Activated CD4-positive, alpha-beta memory T cell treated with anti-CD3 and anti-CD28 coated beads, Interleukin-2, amount 10 ng/mL, durations not matched to agents 7 days and 5 days (primary cell): ENCODE results near the gene CYP46A1. TPM values are rescaled to one million over a fixed set of nuclear protein-coding genes. Genes with fewer than 3 reads are reported as not detected.

ENCODE experiments used
- CTCF ChIA-PET: fragments of 350-600 bp; sonication (Branson Sonifier 250); formaldehyde crosslinking; loops from one replicate; lab custom pipeline; 2021; ENCODE audit warnings: antibody characterized with exemption, inconsistent platforms; lab: Charles Lee
- POLR2A ChIA-PET: fragments of 350-600 bp; sonication (Branson Sonifier 250); formaldehyde crosslinking; loops from one replicate; lab custom pipeline; 2021; ENCODE audit warnings: antibody characterized with exemption; lab: Charles Lee
- DNase-seq: peaks from one replicate; pipeline ENCODE4 v3.0.0-alpha.2; 2020
- H3K27ac Mint-ChIP-seq: one replicate; pipeline ENCODE4 v1.8.0; 2021; ENCODE audit warnings: mild to moderate bottlenecking, mixed read lengths
- H3K27me3 Mint-ChIP-seq: one replicate; pipeline ENCODE4 v1.8.0; 2021; ENCODE audit warnings: mixed read lengths
- H3K36me3 Mint-ChIP-seq: one replicate; pipeline ENCODE4 v1.8.0; 2021; ENCODE audit warnings: low read depth, mixed read lengths
- H3K4me1 Mint-ChIP-seq: one replicate; pipeline ENCODE4 v1.8.0; 2021; ENCODE audit warnings: mixed read lengths
- H3K4me3 Mint-ChIP-seq: one replicate; pipeline ENCODE4 v1.8.0; 2021; ENCODE audit warnings: mild to moderate bottlenecking, mixed read lengths
- H3K9me3 Mint-ChIP-seq: one replicate; pipeline ENCODE4 v1.8.0; 2021; ENCODE audit warnings: mixed read lengths
- total RNA-seq, 2 experiments: library from RNA; stranded (reverse); gene quantifications; one replicate each; pipeline ENCODE4 v1.2.3, GENCODE V29; 2021

CYP46A1 gene
- total RNA-seq, 2 experiments from 2014 or later: 0.13 to 0.23 TPM

DNA sequence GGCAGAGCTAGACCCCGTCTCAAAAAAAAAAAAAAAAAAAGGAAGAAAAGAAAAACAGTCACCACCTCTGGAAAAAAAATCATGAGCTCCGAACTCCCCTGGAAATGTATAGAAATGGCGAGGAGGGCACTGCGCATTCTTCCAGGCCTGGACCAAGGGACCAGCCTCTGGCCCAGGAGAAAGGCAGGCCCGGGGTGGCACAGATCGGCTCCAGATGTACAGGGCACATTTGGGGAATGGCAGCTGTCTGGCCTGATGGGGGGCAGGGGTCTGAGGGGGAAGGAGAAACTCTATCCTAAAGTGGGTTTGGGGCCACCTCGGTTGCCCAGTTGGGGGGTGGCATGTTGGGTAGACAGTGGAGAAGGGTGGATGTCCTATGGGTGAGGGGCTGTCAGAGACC is 63.1 kb downstream of the CYP46A1 start:
- H3K36me3 Mint-ChIP-seq: no peaks in the 10 kb centered on the region
- H3K9me3 Mint-ChIP-seq: no peaks in the 10 kb centered on the region
- no peak overlapping the region for H3K27ac Mint-ChIP-seq
- no peak for DNase-seq
- H3K27me3 Mint-ChIP-seq: peaks cover 23% of the 10 kb centered on the region
- CTCF ChIA-PET: interaction anchor here (0.7 kb wide), 1 partner anchor 174 kb away, joined by 5 read pairs; no protein-coding TSS in a partner anchor
- POLR2A ChIA-PET: no interaction called here
- peaks cover 7% of the 10 kb centered on the region for H3K4me1 Mint-ChIP-seq
- H3K4me3 Mint-ChIP-seq: no peak overlapping the region

DNA sequence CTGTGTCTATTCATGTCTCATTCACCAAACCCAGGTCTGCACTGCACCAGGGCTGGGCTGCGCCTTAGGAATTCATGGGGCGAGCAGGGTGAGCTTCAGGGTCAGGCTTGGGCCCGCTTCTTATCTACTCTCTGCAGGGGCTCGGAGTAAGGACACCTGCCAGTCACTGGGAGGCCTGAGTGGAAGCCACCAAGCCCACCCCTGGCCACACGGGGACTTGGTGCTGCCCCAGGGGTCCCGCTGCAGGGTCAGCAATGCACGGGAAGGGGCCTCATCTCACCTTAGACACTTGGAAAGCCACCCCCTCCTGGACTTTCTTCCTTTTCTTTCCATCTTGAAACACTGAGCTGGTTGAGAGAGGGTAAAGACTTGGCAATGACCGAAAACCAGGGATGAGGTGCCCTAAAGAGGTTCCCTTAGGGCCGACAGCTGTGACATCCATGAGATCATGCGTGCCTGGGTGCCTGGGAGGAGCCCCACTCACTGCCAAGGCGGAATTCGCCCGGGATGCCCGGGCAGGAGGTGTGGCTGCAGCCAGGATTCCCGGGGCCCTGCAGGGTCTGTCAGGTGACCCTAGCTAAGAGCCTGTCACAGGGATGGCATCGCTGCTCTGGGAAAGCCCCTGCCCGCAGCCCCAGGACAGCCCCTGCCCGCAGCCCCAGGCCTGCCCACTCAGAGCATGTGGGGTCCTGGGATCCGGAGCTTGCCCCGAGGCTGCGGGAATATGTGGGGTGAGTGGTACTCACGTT is 63.7 kb downstream of the CYP46A1 start:
- peaks cover 24% of the 10 kb centered on the region for H3K27me3 Mint-ChIP-seq
- H3K36me3 Mint-ChIP-seq: no peaks in the 10 kb centered on the region
- DNase-seq: no peak
- H3K9me3 Mint-ChIP-seq: no peaks in the 10 kb centered on the region
- H3K27ac Mint-ChIP-seq: no peak overlapping the region
- CTCF ChIA-PET: no interaction called here
- H3K4me1 Mint-ChIP-seq: peaks cover 9% of the 10 kb centered on the region
- no peak overlapping the region for H3K4me3 Mint-ChIP-seq
- POLR2A ChIA-PET: no interaction called here

DNA sequence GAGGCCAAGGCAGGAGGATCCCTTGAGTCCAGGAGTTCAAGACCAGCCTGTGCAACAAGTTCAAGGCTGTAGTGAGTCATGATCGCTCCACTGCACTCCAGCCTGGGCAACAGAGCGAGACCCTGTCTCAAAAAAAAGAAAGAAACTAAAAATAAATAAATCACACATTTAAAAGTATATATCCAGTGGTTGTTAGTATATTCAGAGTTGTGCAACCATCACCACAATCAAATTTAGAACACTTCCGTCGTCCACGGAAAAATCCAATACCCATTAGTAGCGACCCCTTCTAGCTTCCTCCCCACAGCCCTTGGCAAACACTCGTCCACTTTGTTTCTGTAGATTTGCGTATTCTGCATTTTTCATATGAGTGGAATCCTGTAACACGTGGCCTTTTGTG is 64.4 kb downstream of the CYP46A1 start:
- Mint-ChIP-seq H3K27ac (no peak overlapping the region), H3K9me3 (no peaks in the 10 kb centered on the region), H3K36me3 (no peaks in the 10 kb centered on the region), H3K4me3 (no peak overlapping the region), H3K4me1 (peaks cover 12% of the 10 kb centered on the region), H3K27me3 (peaks cover 28% of the 10 kb centered on the region)
- DNase-seq: no peak
- ChIA-PET POLR2A (no interaction called here), CTCF (no interaction called here)

- no peak overlapping the region for H3K4me3 Mint-ChIP-seq
- ChIA-PET POLR2A (no interaction called here), CTCF (interaction anchor here (1.1 kb wide), 1 partner anchor 9 kb away, joined by 3 read pairs; no protein-coding TSS in a partner anchor)
- DNase-seq: no peak
- H3K36me3 Mint-ChIP-seq: no peaks in the 10 kb centered on the region
- peaks cover 30% of the 10 kb centered on the region for H3K27me3 Mint-ChIP-seq
- H3K4me1 Mint-ChIP-seq: peaks cover 15% of the 10 kb centered on the region
- no peak overlapping the region for H3K27ac Mint-ChIP-seq
- no peaks in the 10 kb centered on the region for H3K9me3 Mint-ChIP-seq
Measured at GRCh38 chr14:99749142-99749541, 65.0 kb downstream of the CYP46A1 start.

DNA sequence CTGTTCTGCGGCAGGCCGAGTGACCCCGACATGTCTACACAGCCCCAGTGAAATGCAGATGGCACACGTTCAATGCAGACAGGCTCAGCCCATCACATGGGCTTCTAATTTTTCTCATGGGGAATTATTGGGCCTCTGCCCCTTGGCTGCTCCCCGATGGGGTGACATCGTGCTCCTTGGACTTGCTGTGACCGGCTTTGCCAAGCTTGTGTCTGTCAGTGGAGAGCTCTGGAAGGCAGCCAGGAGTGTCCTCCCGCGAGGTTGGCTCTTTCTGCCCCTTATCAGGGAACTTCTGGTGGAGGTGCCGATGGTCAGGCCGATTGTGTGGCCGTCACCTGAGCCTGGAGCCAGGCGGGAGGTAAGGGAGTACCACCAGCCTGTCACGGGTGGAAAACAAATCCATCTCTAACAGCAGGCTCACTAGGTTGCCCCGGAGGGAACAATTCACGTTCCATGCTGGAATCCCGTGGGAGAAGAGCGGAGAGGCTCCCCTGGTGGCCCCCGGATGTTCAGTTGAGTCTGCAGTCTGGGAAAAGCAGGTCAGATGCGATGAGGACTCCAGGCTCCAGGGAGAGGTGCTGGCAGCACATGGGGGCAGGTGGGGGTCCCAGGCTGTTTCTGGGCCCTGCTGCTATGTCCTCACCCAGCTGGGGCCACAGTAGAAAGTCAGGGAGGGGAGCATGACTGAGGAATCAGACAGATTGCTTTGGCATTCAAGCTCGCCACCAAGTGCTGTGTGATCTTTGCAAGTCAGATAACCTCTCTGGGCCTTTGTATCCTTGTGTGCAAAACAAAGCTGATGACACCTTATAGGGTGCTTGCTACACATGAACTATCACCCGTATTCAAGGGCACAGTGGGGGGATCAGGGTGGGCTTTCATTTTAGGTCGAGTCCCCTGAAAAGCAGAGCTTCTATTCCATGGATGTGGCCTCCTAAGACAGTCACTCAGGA is 65.9 kb downstream of the CYP46A1 start:
- ChIA-PET CTCF (interaction anchor here (1.1 kb wide), 1 partner anchor 8 kb away, joined by 3 read pairs; no protein-coding TSS in a partner anchor), POLR2A (no interaction called here)
- peaks cover 15% of the 10 kb centered on the region for H3K4me1 Mint-ChIP-seq
- no peak overlapping the region for H3K27ac Mint-ChIP-seq
- H3K36me3 Mint-ChIP-seq: no peaks in the 10 kb centered on the region
- H3K27me3 Mint-ChIP-seq: peaks cover 32% of the 10 kb centered on the region
- no peak overlapping the region for H3K4me3 Mint-ChIP-seq
- DNase-seq: no peak
- H3K9me3 Mint-ChIP-seq: no peaks in the 10 kb centered on the region

GRCh38 chr14:99750746-99751450 is 66.8 kb downstream of the CYP46A1 start:
- Mint-ChIP-seq H3K4me1 (peaks cover 14% of the 10 kb centered on the region), H3K27me3 (peaks cover 28% of the 10 kb centered on the region), H3K27ac (no peak overlapping the region), H3K36me3 (no peaks in the 10 kb centered on the region), H3K9me3 (no peaks in the 10 kb centered on the region), H3K4me3 (no peak overlapping the region)
- ChIA-PET POLR2A (no interaction called here), CTCF (interaction anchor here (0.9 kb wide), 1 partner anchor 142 kb away, joined by 3 read pairs; no protein-coding TSS in a partner anchor)
- no peak for DNase-seq

- Mint-ChIP-seq H3K4me1 (peaks cover 11% of the 10 kb centered on the region), H3K9me3 (no peaks in the 10 kb centered on the region), H3K27me3 (peaks cover 28% of the 10 kb centered on the region), H3K4me3 (no peak overlapping the region), H3K27ac (no peak overlapping the region), H3K36me3 (no peaks in the 10 kb centered on the region)
- POLR2A ChIA-PET: interaction anchor here (0.8 kb wide), 1 partner anchor 18 kb away, joined by 3 read pairs; no protein-coding TSS in a partner anchor
- DNase-seq: no peak
- CTCF ChIA-PET: interaction anchor here (0.9 kb wide), 1 partner anchor 141 kb away, joined by 3 read pairs; no protein-coding TSS in a partner anchor
Measured at GRCh38 chr14:99751539-99752485, 67.7 kb downstream of the CYP46A1 start.

DNA sequence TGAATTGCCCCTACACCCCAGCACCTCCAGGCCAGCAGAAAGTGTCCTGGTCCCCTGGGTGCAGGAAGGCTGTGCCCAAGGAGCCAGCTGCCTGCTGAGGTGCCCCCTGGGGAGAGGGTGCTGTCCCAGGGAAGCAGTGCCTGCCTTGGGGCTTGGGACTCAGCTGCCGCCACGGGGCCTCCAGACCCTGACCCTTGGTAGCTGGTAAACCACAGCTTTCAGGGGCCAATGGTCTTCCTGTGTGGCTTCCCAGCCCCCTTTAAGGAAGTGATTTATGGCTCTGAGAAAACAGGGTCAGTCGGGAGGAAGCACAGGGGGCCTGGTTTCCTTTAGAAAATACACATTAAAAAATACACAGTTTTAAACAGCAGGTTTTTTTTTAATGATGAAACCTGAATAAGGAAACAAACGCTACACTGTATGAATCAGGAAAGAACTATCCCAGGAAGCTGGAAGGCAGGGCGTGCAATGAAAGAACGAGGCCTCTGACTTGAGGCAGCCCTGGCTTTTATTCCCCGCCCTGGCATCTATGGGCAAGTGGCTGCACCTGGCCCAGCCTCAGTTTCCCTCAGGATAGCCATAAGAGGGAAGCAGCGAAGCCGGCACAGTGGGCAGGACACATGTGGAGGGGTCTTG is 68.5 kb downstream of the CYP46A1 start:
- Mint-ChIP-seq H3K4me3 (no peak overlapping the region), H3K4me1 (peaks cover 8% of the 10 kb centered on the region), H3K27me3 (peaks cover 28% of the 10 kb centered on the region), H3K27ac (no peak overlapping the region), H3K36me3 (no peaks in the 10 kb centered on the region), H3K9me3 (no peaks in the 10 kb centered on the region)
- CTCF ChIA-PET: no interaction called here
- POLR2A ChIA-PET: interaction anchor here (0.8 kb wide), 1 partner anchor 19 kb away, joined by 3 read pairs; no protein-coding TSS in a partner anchor
- no peak for DNase-seq

- no peaks in the 10 kb centered on the region for H3K9me3 Mint-ChIP-seq
Measured at GRCh38 chr14:99753225-99754140, 69.4 kb downstream of the CYP46A1 start.

GRCh38 chr14:99754141-99755067 is 70.3 kb downstream of the CYP46A1 start:
- H3K4me3 Mint-ChIP-seq: no peak overlapping the region
- H3K4me1 Mint-ChIP-seq: peaks cover 8% of the 10 kb centered on the region
- DNase-seq: no peak
- ChIA-PET POLR2A (no interaction called here), CTCF (interaction anchor here (1.5 kb wide), 1 partner anchor 24 kb away, joined by 4 read pairs; no protein-coding TSS in a partner anchor)
- H3K36me3 Mint-ChIP-seq: no peaks in the 10 kb centered on the region
- peaks cover 28% of the 10 kb centered on the region for H3K27me3 Mint-ChIP-seq
- no peak overlapping the region for H3K27ac Mint-ChIP-seq
- no peaks in the 10 kb centered on the region for H3K9me3 Mint-ChIP-seq

More at GRCh38 chr14:99753225-99754140, 69.4 kb downstream of the CYP46A1 start:
- no peaks in the 10 kb centered on the region for H3K36me3 Mint-ChIP-seq
- no peak overlapping the region for H3K27ac Mint-ChIP-seq
- H3K27me3 Mint-ChIP-seq: peaks cover 28% of the 10 kb centered on the region
- no peak overlapping the region for H3K4me3 Mint-ChIP-seq
- POLR2A ChIA-PET: no interaction called here
- peaks cover 8% of the 10 kb centered on the region for H3K4me1 Mint-ChIP-seq
- no peak for DNase-seq
- CTCF ChIA-PET: no interaction called here
